ENCODE results near the gene TNFSF15. TPM values are rescaled to one million over a fixed set of nuclear protein-coding genes. Genes with fewer than 3 reads are reported as not detected.

Gene TNFSF15
- total RNA-seq, 1 donor from 2014 or later: 0.56 TPM

DNA sequence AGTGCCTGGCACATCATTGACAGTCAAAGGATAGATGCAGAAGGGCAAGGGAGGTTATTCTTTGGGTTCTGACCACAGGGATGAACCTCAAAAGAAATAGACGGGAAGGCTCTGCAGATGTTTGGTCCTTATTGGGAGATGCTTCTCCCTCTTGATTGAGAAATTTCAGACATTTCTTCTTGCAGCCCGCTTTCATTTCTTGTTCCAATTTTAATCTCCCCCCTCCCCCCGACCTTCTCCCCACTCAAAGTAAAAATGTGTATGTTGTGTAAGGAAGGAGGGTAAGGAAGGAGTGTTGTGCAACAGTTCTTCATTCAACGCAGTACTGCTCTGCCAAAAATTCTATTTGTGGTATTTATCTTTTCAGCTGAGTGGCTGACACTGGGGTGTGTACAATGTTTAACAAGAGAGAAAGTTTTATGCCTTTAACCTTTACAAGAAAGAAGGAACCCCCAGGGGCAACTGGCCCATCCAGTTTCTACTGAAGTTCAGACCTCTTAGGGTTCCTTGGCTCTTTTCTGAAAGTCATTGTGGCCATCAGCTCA lies 46.3 kb upstream of the TNFSF15 start:
- H3K36me3 Mint-ChIP-seq (ENCODE audit: unreplicated experiment): no peaks in the 10 kb centered on the region
- no peaks in the 10 kb centered on the region for H3K27me3 Mint-ChIP-seq (ENCODE audit: unreplicated experiment)
- DNase-seq (ENCODE audit: extremely low spot score, unreplicated experiment): no peak
- H3K4me3 Mint-ChIP-seq (ENCODE audit: unreplicated experiment): no peak overlapping the region
- peak overlapping the region; percentile 91 for H3K27ac Mint-ChIP-seq (ENCODE audit: unreplicated experiment)
- no peaks in the 10 kb centered on the region for H3K9me3 Mint-ChIP-seq (ENCODE audit: unreplicated experiment)
- peaks cover 70% of the 10 kb centered on the region for H3K4me1 Mint-ChIP-seq (ENCODE audit: unreplicated experiment)
- TF ChIP-seq, protein P1, sequence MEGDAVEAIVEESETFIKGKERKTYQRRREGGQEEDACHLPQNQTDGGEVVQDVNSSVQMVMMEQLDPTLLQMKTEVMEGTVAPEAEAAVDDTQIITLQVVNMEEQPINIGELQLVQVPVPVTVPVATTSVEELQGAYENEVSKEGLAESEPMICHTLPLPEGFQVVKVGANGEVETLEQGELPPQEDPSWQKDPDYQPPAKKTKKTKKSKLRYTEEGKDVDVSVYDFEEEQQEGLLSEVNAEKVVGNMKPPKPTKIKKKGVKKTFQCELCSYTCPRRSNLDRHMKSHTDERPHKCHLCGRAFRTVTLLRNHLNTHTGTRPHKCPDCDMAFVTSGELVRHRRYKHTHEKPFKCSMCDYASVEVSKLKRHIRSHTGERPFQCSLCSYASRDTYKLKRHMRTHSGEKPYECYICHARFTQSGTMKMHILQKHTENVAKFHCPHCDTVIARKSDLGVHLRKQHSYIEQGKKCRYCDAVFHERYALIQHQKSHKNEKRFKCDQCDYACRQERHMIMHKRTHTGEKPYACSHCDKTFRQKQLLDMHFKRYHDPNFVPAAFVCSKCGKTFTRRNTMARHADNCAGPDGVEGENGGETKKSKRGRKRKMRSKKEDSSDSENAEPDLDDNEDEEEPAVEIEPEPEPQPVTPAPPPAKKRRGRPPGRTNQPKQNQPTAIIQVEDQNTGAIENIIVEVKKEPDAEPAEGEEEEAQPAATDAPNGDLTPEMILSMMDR (IDR thresholded peaks at IDR 0.05): no peak

DNA sequence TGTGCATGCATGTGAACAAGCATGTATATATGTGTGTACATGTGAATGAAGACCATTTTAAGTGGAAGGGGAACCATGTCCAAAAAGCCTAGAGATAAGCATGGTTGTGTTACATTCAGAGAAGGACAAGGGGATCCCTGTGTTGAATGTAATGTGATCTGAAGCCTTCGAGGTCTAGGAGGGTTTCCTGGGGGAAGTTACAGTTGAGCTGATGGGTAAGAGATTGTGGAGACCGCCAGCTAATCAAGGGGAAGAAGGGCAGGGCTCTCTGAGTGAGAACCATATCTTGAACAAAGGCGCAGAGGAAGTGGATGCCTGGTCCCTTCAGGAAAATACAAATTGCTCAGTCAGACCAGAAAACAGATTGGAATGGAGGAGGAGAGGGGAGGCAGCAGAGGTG lies 45.5 kb upstream of the TNFSF15 start:
- no peaks in the 10 kb centered on the region for H3K36me3 Mint-ChIP-seq (ENCODE audit: unreplicated experiment)
- TF ChIP-seq, protein P1 (IDR thresholded peaks at IDR 0.05): no peak
- no peaks in the 10 kb centered on the region for H3K27me3 Mint-ChIP-seq (ENCODE audit: unreplicated experiment)
- H3K9me3 Mint-ChIP-seq (ENCODE audit: unreplicated experiment): no peaks in the 10 kb centered on the region
- H3K4me3 Mint-ChIP-seq (ENCODE audit: unreplicated experiment): no peak overlapping the region
- peak overlapping the region; percentile 91 for H3K27ac Mint-ChIP-seq (ENCODE audit: unreplicated experiment)
- DNase-seq (ENCODE audit: extremely low spot score, unreplicated experiment): no peak
- peaks cover 62% of the 10 kb centered on the region for H3K4me1 Mint-ChIP-seq (ENCODE audit: unreplicated experiment)

DNA sequence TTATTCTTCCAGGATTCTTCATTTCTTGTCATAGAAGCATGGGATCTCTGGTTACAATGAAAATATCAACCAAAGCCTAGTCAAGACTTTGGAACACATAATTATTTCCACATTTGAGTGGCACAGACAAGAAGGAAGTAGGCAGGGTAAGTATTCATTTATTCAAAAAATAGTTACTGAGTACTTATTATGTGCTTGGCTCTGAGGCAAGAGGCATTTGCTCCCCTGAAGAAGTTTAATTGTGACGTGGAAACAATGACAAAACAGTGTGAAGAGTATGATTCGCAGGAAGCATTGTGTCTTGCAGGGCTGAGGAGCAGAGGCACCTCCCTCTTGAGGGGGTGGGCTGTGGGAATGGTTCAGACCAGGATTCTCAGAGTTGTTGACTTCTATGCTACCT lies 45.0 kb upstream of the TNFSF15 start:
- H3K36me3 Mint-ChIP-seq (ENCODE audit: unreplicated experiment): no peaks in the 10 kb centered on the region
- peak overlapping the region; percentile 91 for H3K27ac Mint-ChIP-seq (ENCODE audit: unreplicated experiment)
- DNase-seq (ENCODE audit: extremely low spot score, unreplicated experiment): no peak
- H3K27me3 Mint-ChIP-seq (ENCODE audit: unreplicated experiment): no peaks in the 10 kb centered on the region
- TF ChIP-seq, protein P1 (IDR thresholded peaks at IDR 0.05): no peak
- H3K4me1 Mint-ChIP-seq (ENCODE audit: unreplicated experiment): peaks cover 57% of the 10 kb centered on the region
- H3K9me3 Mint-ChIP-seq (ENCODE audit: unreplicated experiment): no peaks in the 10 kb centered on the region
- peak overlapping the region; percentile 7 for H3K4me3 Mint-ChIP-seq (ENCODE audit: unreplicated experiment)

DNA sequence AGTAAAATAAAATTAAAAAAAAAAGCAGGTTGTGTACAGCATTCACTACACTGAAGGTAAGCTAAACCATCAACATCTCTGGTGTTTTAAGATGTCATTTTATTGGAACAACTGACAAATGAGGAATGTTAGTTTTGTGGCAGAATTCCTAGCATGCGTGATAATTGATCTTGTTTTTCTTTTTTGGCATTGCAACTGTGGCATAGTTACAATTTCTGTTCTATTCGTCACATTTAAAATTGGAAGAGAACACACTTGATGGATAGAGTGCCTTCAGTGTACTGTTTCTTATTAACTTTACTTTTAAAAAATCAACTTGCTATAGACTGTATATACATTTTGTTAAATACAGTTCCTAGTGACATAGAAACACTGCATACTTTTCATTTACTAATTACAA lies 43.6 kb upstream of the TNFSF15 start:
- H3K4me1 Mint-ChIP-seq (ENCODE audit: unreplicated experiment): peaks cover 51% of the 10 kb centered on the region
- DNase-seq (ENCODE audit: extremely low spot score, unreplicated experiment): no peak
- H3K27me3 Mint-ChIP-seq (ENCODE audit: unreplicated experiment): no peaks in the 10 kb centered on the region
- no peaks in the 10 kb centered on the region for H3K36me3 Mint-ChIP-seq (ENCODE audit: unreplicated experiment)
- H3K4me3 Mint-ChIP-seq (ENCODE audit: unreplicated experiment): no peak overlapping the region
- no peaks in the 10 kb centered on the region for H3K9me3 Mint-ChIP-seq (ENCODE audit: unreplicated experiment)
- peak overlapping the region; percentile 91 for H3K27ac Mint-ChIP-seq (ENCODE audit: unreplicated experiment)
- TF ChIP-seq, protein P1 (IDR thresholded peaks at IDR 0.05): no peak

DNA sequence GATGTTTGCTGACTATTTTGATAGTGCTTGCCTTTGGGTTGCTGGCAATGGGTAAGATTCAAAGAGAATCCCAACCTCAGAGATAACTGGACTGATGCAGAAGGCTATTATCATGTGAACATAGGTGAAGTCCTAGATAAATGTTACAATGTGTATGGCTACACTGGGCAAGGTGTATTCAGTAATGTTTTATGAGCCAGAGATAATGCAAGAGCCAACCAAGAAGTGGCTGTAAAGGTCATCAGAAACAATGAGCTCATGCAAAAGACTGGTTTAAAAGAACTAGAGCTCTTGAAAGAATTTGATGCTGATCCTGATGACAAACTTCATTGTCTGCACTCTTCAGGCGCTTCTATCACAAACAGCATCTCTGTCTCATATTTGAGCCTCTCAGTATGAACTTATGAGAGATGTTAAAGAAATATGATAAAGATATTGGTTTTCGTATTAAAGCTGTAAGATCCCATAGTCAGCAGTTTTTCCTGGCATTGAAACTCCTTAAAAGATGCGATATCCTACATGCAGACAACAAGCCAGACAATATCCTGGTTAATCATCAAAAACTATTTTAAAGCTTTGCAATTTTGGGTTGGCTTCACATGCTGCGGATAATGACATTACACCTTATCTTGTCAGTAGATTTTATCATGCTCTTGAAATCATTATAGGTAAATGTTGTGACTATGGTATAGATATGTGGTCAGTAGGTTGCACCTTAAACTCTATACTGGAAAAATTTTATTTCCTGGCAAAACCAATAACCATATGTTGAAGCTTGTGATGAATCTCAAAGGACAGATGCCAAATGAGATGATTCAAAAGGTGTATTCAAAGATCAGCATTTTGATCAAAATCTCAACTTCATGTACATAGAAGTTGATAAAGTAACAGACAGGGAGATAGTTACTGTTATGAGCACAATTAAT lies 41.9 kb upstream of the TNFSF15 start:
- TF ChIP-seq, protein P1 (IDR thresholded peaks at IDR 0.05): no peak
- H3K9me3 Mint-ChIP-seq (ENCODE audit: unreplicated experiment): no peaks in the 10 kb centered on the region

More for the DNA sequence above, 41.9 kb upstream of the TNFSF15 start:
- Mint-ChIP-seq H3K27me3 (ENCODE audit: unreplicated experiment) (no peaks in the 10 kb centered on the region), H3K4me1 (ENCODE audit: unreplicated experiment) (peaks cover 40% of the 10 kb centered on the region), H3K27ac (ENCODE audit: unreplicated experiment) (no peak overlapping the region), H3K4me3 (ENCODE audit: unreplicated experiment) (no peak overlapping the region), H3K36me3 (ENCODE audit: unreplicated experiment) (no peaks in the 10 kb centered on the region)
- DNase-seq (ENCODE audit: extremely low spot score, unreplicated experiment): no peak
